Measurements from ENCODE around the gene ZNF547.
A peak's percentile ranks its signal among the peaks of the same experiment; 100 is the strongest.
"Not testable (repeated sequence)": the region's sequence is repeated elsewhere in the genome, so short reads cannot be mapped to it uniquely, and the experiment has no call there.

ZNF547 gene

GRCh38 chr19:57362997-57363687 is at the start of gene ZNF547, which contains the start of gene TRAPPC2B:
ZNF547 (plus strand) TSS chr19:57363551; CDS start chr19:57368556, 5,005 bp downstream.
TRAPPC2B (plus strand) TSS chr19:57363551; CDS start chr19:57364834, 1,283 bp downstream.
- peak; percentile 100 for DNase-seq

GRCh38 chr19:57314146-57314545 is 49.2 kb upstream of the ZNF547 start:
- DNase-seq: peak; percentile 38

DNA sequence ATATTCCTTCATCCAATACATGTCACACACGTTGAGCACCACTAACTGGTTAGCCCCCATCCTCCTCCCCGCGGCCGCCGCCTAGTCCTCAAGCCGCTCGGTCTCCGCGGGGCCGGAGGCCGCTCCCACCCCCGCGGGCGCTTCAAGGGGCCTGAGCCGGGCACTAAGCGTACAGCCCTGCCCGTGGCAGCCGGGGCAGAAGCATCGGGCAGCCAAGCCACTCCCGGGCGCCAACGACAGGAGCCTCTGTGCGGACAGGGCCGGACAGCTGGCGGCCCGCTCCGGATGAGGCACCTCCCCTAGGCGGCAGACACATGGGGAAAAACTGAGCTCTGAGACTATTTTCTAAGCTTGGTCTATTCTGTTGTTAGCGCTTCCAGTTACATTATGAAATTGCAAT is 45.8 kb upstream of the ZNF547 start:
- DNase-seq: no peak

GRCh38 chr19:57319869-57320179 is 43.5 kb upstream of the ZNF547 start:
- peak; percentile 30 for DNase-seq

DNA sequence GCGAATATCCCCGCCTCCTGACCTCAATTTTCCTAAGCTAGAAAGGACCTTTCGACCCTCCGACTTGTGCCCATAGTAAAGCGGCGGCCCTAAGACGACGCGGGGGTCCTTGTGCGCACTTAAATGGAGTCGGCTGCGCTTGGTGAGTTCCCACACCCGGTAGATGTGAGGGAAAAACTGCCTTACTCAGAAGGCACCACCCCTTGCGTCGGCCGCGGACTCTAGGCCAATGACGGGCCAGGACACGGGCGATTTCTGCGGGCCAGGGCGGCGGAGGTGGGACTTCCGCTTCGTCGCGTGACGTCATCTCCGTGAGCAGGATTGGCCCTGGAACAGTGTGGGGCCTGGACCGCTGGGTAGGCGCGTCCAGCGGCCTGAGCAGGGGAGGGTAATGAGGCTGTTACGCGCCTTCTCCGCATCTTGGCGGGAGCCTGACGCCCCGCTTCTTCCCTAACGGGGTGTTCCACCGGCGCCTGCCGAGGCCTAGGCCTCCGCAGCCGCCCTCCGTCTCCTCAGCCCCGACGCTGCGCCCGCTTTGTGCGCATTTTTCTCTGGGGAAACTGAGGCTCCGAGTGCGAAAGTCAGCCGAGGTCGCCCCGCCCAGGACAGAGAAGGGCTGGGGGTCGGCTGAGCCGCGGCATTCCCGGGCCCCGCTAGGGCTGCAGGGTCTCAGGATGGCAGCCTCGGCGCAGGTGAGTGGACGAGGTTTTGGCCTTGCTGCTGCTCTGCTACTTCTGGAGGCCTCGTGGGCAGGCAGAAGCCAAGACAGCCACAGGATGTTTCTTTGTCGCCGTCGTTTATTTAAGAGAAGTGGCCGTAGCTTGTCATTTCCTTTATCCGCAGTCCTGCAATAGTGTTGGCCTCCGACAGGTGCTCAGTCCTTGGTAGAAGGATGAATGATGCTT is 42.9 kb upstream of the ZNF547 start, which contains the start of gene ZNF543:
Gene ZNF543 (plus strand): TSS at position 293 of the 905 bp plus-strand sequence. CDS start 382 bp downstream, at position 675.
- peak; percentile 99 for DNase-seq

DNA sequence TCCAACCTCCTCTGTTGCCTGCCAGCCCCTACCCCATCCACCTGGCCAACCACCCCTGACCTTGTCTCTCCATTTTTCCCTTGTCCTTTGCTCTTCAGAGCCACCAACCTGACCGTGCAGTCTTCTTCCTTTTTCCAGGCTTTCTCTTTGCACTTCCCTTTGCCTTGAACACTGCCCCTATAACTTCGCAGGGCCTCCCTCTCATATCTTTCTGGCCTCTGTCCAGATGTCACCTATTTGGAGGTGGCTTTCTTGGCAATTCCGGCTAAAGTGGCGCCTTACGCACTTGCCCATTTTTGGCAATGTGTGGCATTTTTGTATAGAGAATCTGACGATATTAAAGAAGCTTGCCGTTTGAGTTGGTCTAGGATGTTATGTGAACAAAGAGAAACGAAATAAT is 42.2 kb upstream of the ZNF547 start:
- DNase-seq: peak; percentile 41

GRCh38 chr19:57321751-57322150 is 41.6 kb upstream of the ZNF547 start:
- no peak for DNase-seq

DNA sequence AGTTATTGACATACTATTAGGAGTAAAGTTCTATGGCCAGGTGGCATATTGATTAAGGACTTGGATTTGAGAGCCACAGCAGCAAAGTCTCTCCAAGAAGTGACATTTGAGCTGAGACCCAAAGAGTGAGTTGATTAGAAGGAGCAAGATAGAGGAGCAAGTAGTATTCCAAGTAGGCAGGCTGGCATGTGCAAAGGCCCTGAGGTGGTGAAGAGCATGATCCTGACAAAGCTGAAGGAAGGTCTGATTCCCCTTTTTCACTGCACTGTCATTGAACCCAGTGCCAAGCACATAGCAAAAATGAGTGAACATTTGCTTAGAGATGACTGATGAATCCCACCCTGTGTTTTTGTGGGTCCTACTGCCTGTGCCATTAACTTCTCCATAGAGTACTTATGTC is 38.4 kb upstream of the ZNF547 start:
- no peak for DNase-seq

- DNase-seq: no peak
Observed at GRCh38 chr19:57327993-57328392, 35.4 kb upstream of the ZNF547 start.

- peak; percentile 11 for DNase-seq
Observed at GRCh38 chr19:57334191-57334590, 29.2 kb upstream of the ZNF547 start.

GRCh38 chr19:57338877-57339276 is 24.5 kb upstream of the ZNF547 start:
- DNase-seq: no peak

- DNase-seq: no peak
Observed at GRCh38 chr19:57342582-57342981, 20.8 kb upstream of the ZNF547 start.

DNA sequence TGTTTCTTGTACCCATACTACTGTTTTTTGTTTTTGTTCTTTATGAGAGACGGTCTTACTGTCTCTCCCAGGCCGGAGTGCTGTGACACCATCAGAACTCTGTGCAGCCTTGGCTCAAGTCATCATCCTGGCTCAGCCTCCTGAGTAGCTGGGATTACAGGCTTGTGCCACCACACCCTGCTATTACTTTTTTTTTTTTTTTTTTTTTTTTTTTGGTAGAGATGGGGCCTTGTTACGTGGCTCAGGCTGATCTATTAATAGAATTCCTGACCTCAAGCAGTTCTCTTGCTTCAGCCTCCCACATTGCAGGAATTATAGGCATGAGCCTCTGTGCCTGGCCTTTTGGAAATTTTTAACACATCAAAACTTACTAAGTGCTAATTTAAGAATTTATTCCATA is 15.2 kb upstream of the ZNF547 start:
- no peak for DNase-seq

DNA sequence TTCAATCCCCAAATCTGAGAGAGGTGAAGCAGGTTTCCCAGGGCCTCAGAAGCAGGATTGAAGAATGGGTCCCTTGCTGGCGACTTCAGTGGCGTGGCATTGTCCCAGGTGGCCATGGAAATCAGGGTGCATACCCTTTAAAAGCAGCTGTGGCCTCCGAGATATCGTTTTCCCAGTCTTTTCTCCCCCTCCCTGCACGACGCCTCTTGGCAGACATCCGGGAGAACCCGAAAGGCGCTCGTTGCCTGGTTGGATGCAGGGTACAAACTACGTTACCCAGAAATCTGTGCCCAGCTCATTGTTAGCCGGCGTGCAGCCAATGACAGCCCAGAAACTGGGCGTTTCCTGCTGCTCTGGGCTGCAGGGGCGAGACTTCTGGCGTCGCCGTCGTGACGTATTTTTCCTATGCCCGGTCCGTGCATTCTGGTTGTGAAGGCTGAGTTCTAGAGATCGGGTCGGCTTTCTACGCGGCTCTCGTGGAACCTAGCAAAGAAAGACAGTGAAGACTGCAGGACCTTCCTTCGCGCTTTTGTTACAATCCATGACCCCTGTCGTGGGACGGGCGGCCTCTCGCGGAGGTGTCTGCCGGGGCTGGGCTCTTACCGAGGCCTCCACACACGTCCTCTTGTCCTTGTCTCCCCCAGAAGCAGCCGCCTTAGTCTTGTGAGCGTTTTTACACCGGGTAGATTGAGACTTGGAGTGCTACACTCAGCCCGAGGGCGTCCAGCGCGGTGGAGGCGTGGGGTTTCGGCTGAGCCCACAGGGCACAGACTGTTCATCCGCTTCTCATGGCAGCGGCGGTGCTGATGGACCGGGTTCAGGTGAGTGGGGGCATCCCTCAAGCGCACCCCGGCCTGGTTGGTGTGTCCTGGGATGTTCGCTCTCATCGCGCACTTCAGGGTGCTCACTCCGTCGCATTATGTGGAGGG is 12.2 kb upstream of the ZNF547 start, which contains the start of gene ZNF304:
Gene ZNF304 (plus strand): TSS at position 395 of the 929 bp plus-strand sequence. CDS start 394 bp downstream, at position 789.
- DNase-seq: peak; percentile 98

DNA sequence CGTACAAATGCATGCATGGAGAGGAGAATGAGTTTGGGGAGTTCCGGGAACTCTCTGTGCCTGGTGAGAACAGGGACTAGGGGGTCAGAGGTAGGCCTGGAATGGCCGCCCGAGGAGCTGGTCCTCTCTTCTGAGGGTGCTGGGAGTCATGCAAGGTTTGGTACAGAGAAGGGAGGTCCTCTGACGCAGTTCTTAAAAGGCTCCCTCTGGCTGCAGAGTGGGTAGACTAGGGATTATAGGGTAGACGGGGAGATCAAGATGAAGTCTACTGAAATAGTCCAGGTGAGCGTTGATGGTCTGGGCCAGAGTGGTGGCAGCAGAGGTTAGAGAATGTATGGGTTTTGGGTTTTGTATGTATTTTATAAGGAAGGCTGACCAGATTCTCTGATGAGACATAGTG is 11.5 kb upstream of the ZNF547 start:
- DNase-seq: peak; percentile 25

GRCh38 chr19:57355916-57356315 is 7.4 kb upstream of the ZNF547 start:
- DNase-seq: no peak

DNA sequence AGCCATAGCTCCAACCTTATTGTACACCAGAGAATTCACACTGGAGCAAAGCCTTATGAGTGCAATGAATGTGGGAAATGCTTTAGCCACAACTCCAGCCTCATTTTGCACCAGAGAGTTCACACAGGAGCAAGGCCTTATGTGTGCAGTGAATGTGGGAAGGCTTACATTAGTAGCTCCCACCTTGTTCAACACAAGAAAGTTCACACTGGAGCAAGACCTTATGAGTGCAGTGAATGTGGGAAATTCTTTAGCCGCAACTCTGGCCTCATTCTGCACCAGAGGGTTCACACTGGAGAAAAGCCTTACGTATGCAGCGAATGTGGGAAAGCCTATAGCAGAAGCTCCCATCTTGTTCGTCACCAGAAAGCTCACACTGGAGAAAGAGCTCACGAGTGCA is 5.9 kb upstream of the ZNF547 start:
- DNase-seq: no peak

DNA sequence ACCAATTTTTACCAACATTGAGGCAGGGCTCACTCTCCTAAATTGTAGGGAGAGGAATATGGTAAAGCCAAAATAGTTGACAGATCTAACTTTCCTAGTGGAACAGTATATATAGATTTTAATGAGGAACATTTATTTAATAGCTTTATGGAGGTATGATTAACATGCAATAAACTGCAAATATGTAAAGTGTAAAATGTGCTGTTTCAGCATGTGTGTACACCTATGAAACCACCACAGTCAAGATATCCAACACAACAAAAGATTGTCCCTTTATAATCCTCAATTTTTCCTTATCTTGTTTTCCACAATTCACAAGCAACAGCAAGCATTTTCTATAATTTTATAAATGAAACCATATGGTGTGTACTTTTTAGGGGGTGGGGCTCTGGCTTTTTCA is 4.1 kb upstream of the ZNF547 start:
- DNase-seq: no peak

DNA sequence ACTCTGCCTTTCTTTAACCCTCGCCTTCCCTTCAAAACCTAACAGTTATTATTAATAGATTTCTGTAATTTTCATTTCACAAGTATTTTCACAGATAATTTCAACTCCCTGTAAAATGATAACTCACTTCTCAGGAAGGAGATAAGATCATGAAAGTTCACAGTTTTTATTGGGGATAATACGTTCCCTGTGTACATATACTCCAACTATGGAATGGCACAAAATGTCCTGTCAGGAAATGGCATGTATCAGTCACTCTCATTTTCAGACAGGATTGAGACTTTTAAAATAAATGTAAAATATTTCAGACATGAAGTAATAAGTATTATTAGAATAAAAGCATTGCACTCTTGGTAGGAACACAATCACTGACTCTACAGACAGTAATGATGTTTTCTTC is 932 bp upstream of the ZNF547 start:
- DNase-seq: no peak

- DNase-seq: peak; percentile 43
Observed at GRCh38 chr19:57363688-57364181, 384 bp downstream of the ZNF547 start.

- DNase-seq: no peak
Observed at GRCh38 chr19:57366776-57367175, 3.4 kb downstream of the ZNF547 start.

DNA sequence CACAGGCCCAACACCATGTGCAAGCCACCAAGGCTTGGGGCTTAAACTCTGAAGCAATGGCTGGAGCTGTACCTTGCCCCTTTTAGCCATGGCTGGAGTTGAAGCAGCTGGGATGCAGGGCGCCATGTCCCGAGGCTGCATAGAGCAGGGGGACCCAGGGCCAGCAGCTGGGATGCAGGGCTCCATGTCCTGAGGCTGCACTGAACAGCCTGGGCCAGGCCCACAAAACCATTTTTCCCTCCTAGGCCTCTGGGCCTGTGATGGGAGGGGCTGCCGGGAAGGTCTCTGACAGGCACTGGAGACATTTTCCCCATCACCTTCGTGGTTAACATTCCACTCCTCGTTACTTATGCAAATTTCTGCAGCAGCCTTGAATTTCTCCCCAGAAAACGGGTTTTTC is 10.8 kb downstream of the ZNF547 start:
- no peak for DNase-seq

- not testable (repeated sequence) for DNase-seq
Observed at GRCh38 chr19:57374647-57375046, 11.3 kb downstream of the ZNF547 start.
